Ectodermal cell (in vitro differentiated cells): ENCODE measurements around the gene DBH.
"Not testable (repeated sequence)": the region's sequence is repeated elsewhere in the genome, so short reads cannot be mapped to it uniquely, and the experiment has no call there.

Experiments
- H3K27ac ChIP-seq: 2 replicates; pipeline ENCODE4 v1.7.0; 2013; ENCODE audit warnings: mild to moderate bottlenecking, low read depth, low read length; ENCODE audit not compliant: insufficient read depth, poor library complexity, severe bottlenecking
- H3K27me3 ChIP-seq: 2 replicates; pipeline ENCODE4 v1.7.0; 2013; ENCODE audit warnings: mild to moderate bottlenecking, low read length; ENCODE audit not compliant: insufficient read depth, control insufficient read depth, poor library complexity, severe bottlenecking
- H3K36me3 ChIP-seq: one replicate; pipeline ENCODE4 v1.7.0; 2013; ENCODE audit warnings: low read length; ENCODE audit not compliant: control insufficient read depth, insufficient read depth
- H3K4me1 ChIP-seq: one replicate; pipeline ENCODE4 v1.7.0; 2013; ENCODE audit warnings: low read length; ENCODE audit not compliant: control insufficient read depth, insufficient read depth
- H3K4me3 ChIP-seq: 2 replicates; pipeline ENCODE4 v1.7.0; 2013; ENCODE audit warnings: low read depth, low read length, control low read depth; ENCODE audit not compliant: insufficient read depth
- H3K9me3 ChIP-seq: 2 replicates; pipeline ENCODE4 v1.7.0; 2013; ENCODE audit warnings: mild to moderate bottlenecking, low read length, moderate library complexity; ENCODE audit not compliant: control insufficient read depth
- WGBS, 2 experiments: methylation state at CpG; one replicate each; pipeline ENCODE4 v1.1.7; 2013; ENCODE audit warnings: missing lambda C conversion rate in 2 of 2; 5-methylcytosine and 5-hydroxymethylcytosine counted together

DBH gene

GRCh38 chr9:133621725-133622267 lies 14.4 kb upstream of the DBH start:
- H3K27me3 ChIP-seq, result no peaks in the 10 kb centered on the region
- 88 to 89% methylated on average over 11 of the region's 11 CpGs for whole genome bisulfite sequencing, 2 experiments

GRCh38 chr9:133622555-133622954 lies 13.6 kb upstream of the DBH start:
- no peak overlapping the region for H3K27ac ChIP-seq
- H3K9me3 ChIP-seq, result peaks cover 2% of the 10 kb centered on the region
- no peaks in the 10 kb centered on the region for H3K36me3 ChIP-seq
- WGBS, 2 experiments, result 52 to 64% methylated on average over 4 to 5 of the region's 5 CpGs
- H3K4me1 ChIP-seq, result no peaks in the 10 kb centered on the region
- H3K4me3 ChIP-seq, result no peak overlapping the region
- no peaks in the 10 kb centered on the region for H3K27me3 ChIP-seq

More at GRCh38 chr9:133621725-133622267, 14.4 kb upstream of the DBH start:
- Histone ChIP-seq H3K36me3 (no peaks in the 10 kb centered on the region), H3K9me3 (peaks cover 2% of the 10 kb centered on the region), H3K4me3 (no peak overlapping the region), H3K27ac (no peak overlapping the region), H3K4me1 (no peaks in the 10 kb centered on the region)

DNA sequence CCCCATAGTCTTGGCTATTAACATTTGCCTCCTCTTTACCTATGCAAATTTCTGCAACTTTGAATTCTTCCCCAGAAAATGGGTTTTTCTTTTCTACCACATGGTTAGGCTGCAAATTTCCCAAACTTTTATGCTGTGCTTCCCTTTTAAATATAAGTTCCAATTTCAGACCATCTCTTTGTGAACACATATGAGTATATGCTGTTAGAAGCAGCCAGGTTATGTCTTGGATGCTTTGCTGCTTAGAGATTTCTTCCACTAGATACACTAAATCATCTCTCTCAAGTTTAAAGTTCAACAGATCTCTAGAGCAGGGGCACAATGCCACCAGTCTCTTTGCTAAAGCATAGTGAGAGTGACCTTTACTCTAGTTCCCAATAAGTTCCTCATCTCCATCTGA lies 10.2 kb upstream of the DBH start:
- not testable (repeated sequence) for H3K27ac ChIP-seq, H3K9me3 ChIP-seq, H3K4me1 ChIP-seq, H3K27me3 ChIP-seq, H3K36me3 ChIP-seq, H3K4me3 ChIP-seq

GRCh38 chr9:133627341-133627740 lies 8.8 kb upstream of the DBH start:
- H3K9me3 ChIP-seq, result peaks cover 2% of the 10 kb centered on the region
- H3K27ac ChIP-seq, result no peak overlapping the region
- H3K36me3 ChIP-seq, result no peaks in the 10 kb centered on the region
- H3K4me3 ChIP-seq, result no peak overlapping the region
- WGBS, 2 experiments, result 83 to 91% methylated on average over 3 of the region's 3 CpGs
- H3K27me3 ChIP-seq, result no peaks in the 10 kb centered on the region
- H3K4me1 ChIP-seq, result no peaks in the 10 kb centered on the region

- Histone ChIP-seq H3K4me1 (peaks cover 3% of the 10 kb centered on the region), H3K9me3 (peaks cover 2% of the 10 kb centered on the region), H3K36me3 (no peaks in the 10 kb centered on the region), H3K27me3 (no peaks in the 10 kb centered on the region), H3K4me3 (no peak overlapping the region), H3K27ac (no peak overlapping the region)
- 89 to 92% methylated on average over 8 of the region's 8 CpGs for WGBS, 2 experiments
Observed at GRCh38 chr9:133628766-133629165, 7.4 kb upstream of the DBH start.

DNA sequence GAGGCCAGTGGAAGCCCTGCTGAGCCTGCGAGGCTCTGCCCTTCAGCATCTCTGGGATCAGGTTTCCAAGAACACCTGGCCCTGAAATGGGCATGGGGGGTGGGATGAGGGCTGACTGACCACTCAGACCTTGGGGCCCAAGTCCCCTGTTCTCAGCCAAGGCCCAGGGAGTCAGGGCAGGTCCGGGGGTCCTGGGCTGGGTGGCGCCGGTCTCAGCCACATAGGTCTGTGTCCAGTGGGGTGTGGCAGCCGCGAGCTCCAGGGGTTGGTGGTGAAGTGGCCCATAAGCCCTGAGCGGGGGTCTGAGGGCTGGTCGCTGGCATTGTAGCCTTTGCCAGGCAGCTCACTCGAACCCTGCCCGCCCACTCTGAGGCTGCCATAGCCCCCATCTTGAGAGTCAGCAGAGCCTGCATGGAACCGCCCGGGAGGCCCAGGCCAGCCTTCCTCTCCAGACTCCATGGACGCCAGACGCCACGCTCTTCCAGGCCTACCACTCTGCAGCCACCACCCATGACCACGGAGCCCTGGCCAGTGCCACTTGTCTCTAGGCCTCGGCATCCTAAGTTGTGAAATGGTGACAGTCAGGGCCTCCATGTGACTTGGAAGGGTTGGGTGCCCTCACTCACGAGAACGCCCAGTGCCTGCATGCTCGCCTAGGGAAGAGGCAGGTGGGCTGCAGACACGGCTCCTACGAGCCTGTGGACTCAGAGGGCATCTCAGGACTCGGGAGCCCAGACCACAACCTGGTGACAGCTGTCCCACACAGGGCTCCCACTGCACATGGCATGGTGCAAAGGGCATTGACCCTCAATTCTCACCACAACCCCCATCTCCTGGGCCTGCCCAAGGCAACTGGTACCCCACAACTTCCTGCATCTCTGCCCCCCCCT lies 6.7 kb upstream of the DBH start:
- Histone ChIP-seq H3K9me3 (peaks cover 2% of the 10 kb centered on the region), H3K27ac (no peak overlapping the region), H3K27me3 (no peaks in the 10 kb centered on the region), H3K36me3 (no peaks in the 10 kb centered on the region), H3K4me1 (peaks cover 10% of the 10 kb centered on the region), H3K4me3 (no peak overlapping the region)
- WGBS, 2 experiments, result 94 to 95% methylated on average over 23 of the region's 23 CpGs

DNA sequence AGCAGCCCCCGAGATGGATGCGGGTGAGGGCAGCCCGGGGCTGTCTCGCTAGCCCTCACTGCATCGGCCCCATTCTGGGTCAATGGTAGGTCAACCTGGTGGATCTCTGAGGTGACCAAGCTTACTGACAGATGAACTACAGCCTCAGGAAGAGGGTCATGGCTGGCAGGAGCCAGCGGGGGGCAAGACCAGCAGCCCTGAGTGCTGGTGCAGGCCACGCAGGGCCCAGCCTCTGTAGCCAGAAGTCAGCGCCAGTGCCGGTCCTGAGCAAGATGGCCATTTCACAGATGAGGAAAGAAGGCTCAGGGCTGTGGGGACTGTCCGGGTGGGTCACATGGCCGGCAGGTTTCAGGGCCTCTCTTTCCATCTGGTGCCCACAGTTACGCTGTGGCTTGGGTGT lies 5.1 kb upstream of the DBH start:
- Histone ChIP-seq H3K4me3 (no peak overlapping the region), H3K27ac (no peak overlapping the region), H3K36me3 (no peaks in the 10 kb centered on the region), H3K4me1 (peaks cover 16% of the 10 kb centered on the region), H3K9me3 (no peaks in the 10 kb centered on the region), H3K27me3 (no peaks in the 10 kb centered on the region)
- WGBS, 2 experiments, result 95 to 96% methylated on average over 12 of the region's 12 CpGs

DNA sequence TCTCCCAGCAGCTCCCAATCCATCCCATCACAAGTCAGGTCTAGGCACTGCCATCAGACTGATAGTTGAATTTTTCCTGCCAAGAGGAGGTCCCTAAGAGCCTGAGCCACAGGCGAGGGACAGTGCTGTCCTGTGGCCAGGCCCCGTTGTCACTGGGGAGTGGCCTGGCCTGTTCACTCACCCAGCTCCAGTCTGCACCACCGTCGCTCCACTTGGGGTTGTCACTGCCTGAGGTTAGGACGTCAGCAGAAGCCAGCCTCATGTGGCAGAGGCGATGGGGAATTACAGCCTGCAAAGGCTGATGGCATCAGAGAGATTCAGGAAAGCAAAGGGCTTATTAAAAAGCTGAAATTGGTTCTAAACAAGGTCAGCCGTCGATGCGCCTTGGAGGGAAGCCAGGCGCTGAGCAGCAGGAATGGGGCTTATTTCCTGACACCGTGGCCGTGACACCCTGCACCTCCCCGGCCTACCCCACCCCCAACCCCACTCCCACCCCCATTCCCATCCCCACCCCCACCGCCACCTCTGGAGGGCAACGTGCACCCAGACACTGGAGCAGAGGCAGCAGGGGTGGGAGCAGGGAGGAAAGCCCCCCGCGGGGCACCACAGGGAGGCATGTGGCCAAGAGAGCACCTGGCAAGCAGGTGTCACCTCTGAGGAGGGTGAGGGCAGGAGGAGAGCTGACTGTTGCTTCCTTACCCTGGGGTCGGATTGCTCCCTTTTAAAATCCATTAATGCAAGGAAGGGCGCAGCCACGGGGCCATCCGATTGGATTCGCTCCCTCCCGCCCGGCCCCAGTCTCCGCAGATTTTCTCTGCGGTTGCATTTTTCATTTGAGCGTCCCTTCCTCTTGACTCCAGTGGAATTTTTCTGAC lies 3.1 kb upstream of the DBH start:
- Histone ChIP-seq H3K27ac (no peak overlapping the region), H3K9me3 (no peaks in the 10 kb centered on the region), H3K4me3 (no peak overlapping the region), H3K36me3 (no peaks in the 10 kb centered on the region), H3K27me3 (no peaks in the 10 kb centered on the region), H3K4me1 (peaks cover 25% of the 10 kb centered on the region)
- WGBS, 2 experiments, result 80 to 82% methylated on average over 23 to 26 of the region's 27 CpGs

GRCh38 chr9:133633681-133634080 lies 2.5 kb upstream of the DBH start:
- H3K36me3 ChIP-seq, result no peaks in the 10 kb centered on the region
- 90% methylated on average over 8 of the region's 8 CpGs for WGBS, 2 experiments
- peaks cover 28% of the 10 kb centered on the region for H3K4me1 ChIP-seq
- H3K4me3 ChIP-seq, result no peak overlapping the region
- H3K9me3 ChIP-seq, result no peaks in the 10 kb centered on the region
- no peak overlapping the region for H3K27ac ChIP-seq
- no peaks in the 10 kb centered on the region for H3K27me3 ChIP-seq

DNA sequence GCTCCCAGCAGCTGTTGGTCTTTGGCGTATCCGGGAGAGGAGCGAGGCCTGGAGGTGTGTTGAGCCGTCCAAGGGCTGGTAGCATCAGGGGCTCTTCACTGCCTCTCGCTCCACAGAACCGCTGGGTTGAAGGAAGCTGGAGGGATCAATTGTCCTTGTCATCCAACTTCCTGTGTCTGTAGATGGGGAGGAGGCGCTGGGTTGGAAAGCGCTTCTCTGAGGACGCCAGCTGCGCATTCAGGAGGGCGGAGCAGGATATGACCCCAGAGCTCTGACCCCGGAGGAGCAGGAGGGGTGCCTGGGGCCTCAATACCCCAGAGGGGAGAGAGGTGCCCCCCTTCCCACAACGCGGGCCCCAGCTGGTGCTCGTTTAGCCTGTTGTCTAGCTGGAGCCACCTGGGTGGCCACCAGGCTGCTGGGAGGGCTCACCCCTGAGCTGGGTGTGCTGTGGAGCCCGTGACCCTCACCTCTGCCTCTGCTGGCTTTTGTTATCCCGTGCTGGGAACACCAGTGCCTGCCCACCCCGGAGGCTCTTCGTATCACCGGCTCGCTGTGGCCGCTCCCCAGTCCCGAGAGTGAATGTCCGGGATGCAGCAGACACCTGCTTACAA lies 2.0 kb upstream of the DBH start:
- Histone ChIP-seq H3K36me3 (no peaks in the 10 kb centered on the region), H3K4me3 (no peak overlapping the region), H3K9me3 (no peaks in the 10 kb centered on the region), H3K4me1 (peaks cover 28% of the 10 kb centered on the region), H3K27ac (no peak overlapping the region), H3K27me3 (no peaks in the 10 kb centered on the region)
- WGBS, 2 experiments, result 63 to 65% methylated on average over 24 of the region's 24 CpGs
